K562 (cell line): ENCODE data around the gene BAG5. TPM values are rescaled to one million over a fixed set of nuclear protein-coding genes. Genes with fewer than 3 reads are reported as not detected.
A peak's percentile ranks its signal among the peaks of the same experiment; 100 is the strongest.

Source experiments
- BCOR ChIP-seq: fragments of 450-650 bp; IDR thresholded peaks from 2 replicates; pipeline ENCODE4 v1.6.1; 2016
- BRCA1 ChIP-seq, 2 experiments: fragments of 450-650 bp in 1 of 2; sonication (generic) in 1 of 2; formaldehyde crosslinking in 1 of 2; IDR thresholded peaks; 2 replicates each; pipeline versions ENCODE4 v1.5.0 to v1.6.1; 2017 to 2020; ENCODE audit warnings: mild to moderate bottlenecking in 1 of 2, missing genetic modification reagents in 1 of 2
- BRD4 ChIP-seq: fragments of 200-600 bp; sonication (generic); IDR thresholded peaks from 2 replicates; pipeline ENCODE4 v1.6.1; 2017; ENCODE audit warnings: inconsistent platforms
- CTCF ChIP-seq, 3 experiments: IDR thresholded peaks in 2 of 3; conservative IDR thresholded peaks in 1 of 3; 2 replicates each; pipeline ENCODE4 v1.5.1; 2011 to 2012; ENCODE audit warnings: low read length in 3 of 3, mild to moderate bottlenecking in 3 of 3, control low read depth in 2 of 3, improper control_type of control experiment in 1 of 3, inconsistent platforms in 1 of 3, low read depth in 1 of 3, mixed read lengths in 1 of 3, moderate library complexity in 1 of 3; ENCODE audit not compliant: insufficient read depth in 2 of 3
- EP300 ChIP-seq: IDR thresholded peaks from 2 replicates; pipeline ENCODE4 v1.6.1; 2012; ENCODE audit warnings: low read length, improper control_type of control experiment
- GMEB1 ChIP-seq: fragments of 250-450 bp; sonication (Bioruptor Pico); IDR thresholded peaks from 2 replicates; pipeline ENCODE4 v1.4.0; 2020; ENCODE audit warnings: mild to moderate bottlenecking
- KLF16 ChIP-seq: IDR thresholded peaks from 2 replicates; pipeline ENCODE4 v1.6.1; 2016; ENCODE audit warnings: antibody characterized with exemption
- MITF ChIP-seq: IDR thresholded peaks from 2 replicates; pipeline ENCODE4 v1.6.1; 2014; ENCODE audit warnings: antibody characterized with exemption
- NFYB ChIP-seq: IDR thresholded peaks from 2 replicates; pipeline ENCODE4 v1.6.1; 2011; ENCODE audit warnings: mild to moderate bottlenecking, moderate library complexity; ENCODE audit not compliant: insufficient read length; ENCODE audit errors: extremely low read depth
- PRDM10 ChIP-seq: fragments of 450-650 bp; IDR thresholded peaks from 2 replicates; pipeline ENCODE4 v1.6.1; 2018; ENCODE audit not compliant: partially characterized antibody
- PRPF4 ChIP-seq: fragments of 200-400 bp; formaldehyde crosslinking; IDR thresholded peaks from one replicate; pipeline ENCODE4 v1.6.1; 2017; ENCODE audit warnings: low read length, low read depth, mild to moderate bottlenecking; ENCODE audit not compliant: insufficient read depth, poor library complexity, severe bottlenecking
- SAP30 ChIP-seq: fragments of 200-600 bp; sonication (generic); IDR thresholded peaks from 2 replicates; pipeline ENCODE4 v1.6.1; 2012; ENCODE audit warnings: borderline replicate concordance, low read depth, mild to moderate bottlenecking, moderate library complexity, low read length, control low read depth, inconsistent platforms; ENCODE audit not compliant: insufficient read depth, poor library complexity, severe bottlenecking
- SIN3A ChIP-seq, 2 experiments: fragments of 150-350 bp in 1 of 2; IDR thresholded peaks; 2 replicates each; pipeline ENCODE4 v1.6.1; 2011 to 2016; ENCODE audit warnings: borderline replicate concordance in 2 of 2, low read depth in 2 of 2, low read length in 2 of 2, mild to moderate bottlenecking in 2 of 2, moderate library complexity in 2 of 2; ENCODE audit not compliant: control insufficient read depth in 1 of 2
- STAG1 ChIP-seq: sonication (generic); formaldehyde crosslinking; IDR thresholded peaks from 2 replicates; pipeline ENCODE4 v1.5.0; 2020; ENCODE audit warnings: missing genetic modification reagents, borderline replicate concordance
- TAL1 ChIP-seq: fragments of 450-650 bp; IDR thresholded peaks from 2 replicates; pipeline ENCODE4 v1.6.1; 2016; ENCODE audit warnings: mild to moderate bottlenecking
- ZFPM2 ChIP-seq: fragments of 250-450 bp; sonication (Bioruptor Pico); IDR thresholded peaks from 2 replicates; pipeline ENCODE4 v1.5.1; 2022; ENCODE audit warnings: mild to moderate bottlenecking
- ZNF212 ChIP-seq: fragments of 450-650 bp; formaldehyde crosslinking; IDR thresholded peaks from 2 replicates; pipeline ENCODE4 v1.4.0; 2020; ENCODE audit warnings: mild to moderate bottlenecking
- ZNF23 ChIP-seq: fragments of 250-450 bp; sonication (Bioruptor Pico); IDR thresholded peaks from 2 replicates; pipeline ENCODE4 v1.4.0; 2020; ENCODE audit warnings: mild to moderate bottlenecking
- polyA plus RNA-seq, 8 experiments: library from polyadenylated mRNA; depleted of rRNA in 4 of 8; stranded (reverse) in 5 of 8; unstranded in 3 of 8; fragments of >200 nt; fragmentation: Nextera tagmentation in 2 of 8; fragmentation: Illumina TruSeq in 1 of 8; extraction: Ambion mirVana in 2 of 8; extraction: Trizol in 1 of 8; gene quantifications; 2 replicates each; pipeline versions ENCODE4 v1.2.1 to v1.2.3, GENCODE V29; 2011 to 2014; ENCODE audit warnings: inconsistent platforms in 1 of 8, missing spikeins in 1 of 8
- total RNA-seq, 7 experiments: library from RNA; depleted of rRNA in 6 of 7; stranded (reverse); fragments of >200 nt in 6 of 7; fragmentation: Illumina TruSeq in 2 of 7; extraction: Trizol in 2 of 7; gene quantifications; 2 replicates each; pipeline versions ENCODE4 v1.2.1 to v1.2.3, GENCODE V29; 2011 to 2021; ENCODE audit warnings: low replicate concordance in 1 of 7

The BAG5 gene
- total and polyA plus RNA-seq, 9 of the 15 experiments (the other 6 are each of a cell fraction or from before 2014, with no cell fraction given), result 7.9 to 21.4 (median 13.2) TPM

GRCh38 chr14:103606963-103607668 lies 44.7 kb upstream of the BAG5 start (continued):
- TF ChIP-seq STAG1 (CRISPR knock-in tag) (no peak), ZFPM2 (CRISPR knock-in tag) (no peak), GMEB1 (CRISPR knock-in tag) (no peak), TAL1 (no peak), PRPF4 (no peak), EP300 (no peak), BRD4 (no peak), BRCA1 (IDR thresholded peaks at IDR 0.05) (no peak), BRCA1 (CRISPR knock-in tag; IDR thresholded peaks at IDR 0.05) (no peak), SAP30 (peak; percentile 89), ZNF212 (CRISPR knock-in tag) (no peak), KLF16 (no peak), BCOR (no peak), MITF (no peak), CTCF (IDR thresholded peaks at IDR 0.05 in 2 of 3, conservative IDR thresholded peaks at IDR 0.05 in 1 of 3; ENCODE audit: insufficient read depth in 2 of 3, low read depth in 1 of 3, low read length in 3 of 3) (peak; percentile 22 to 41 (median 27); a peak in 3 of 6 replicates), PRDM10 (no peak), NFYB (no peak), SIN3A (IDR thresholded peaks at IDR 0.05; ENCODE audit: borderline replicate concordance in 2 of 2, control insufficient read depth in 1 of 2, low read depth in 2 of 2, low read length in 2 of 2) (peak in 1 of 2 experiments; percentile 64; a peak in 1 of 4 replicates), ZNF23 (CRISPR knock-in tag) (no peak)
